IMR-90 (cell line): ENCODE measurements around the gene CD300LF. TPM values are rescaled to one million over a fixed set of nuclear protein-coding genes. Genes with fewer than 3 reads are reported as not detected.

Source experiments
- ATAC-seq: fragments of 200-7000 bp; cut with Tn5 transposase; 2 replicates; pipeline ENCODE4 v1.9.1; 2020; ENCODE audit warnings: low read depth, mild to moderate bottlenecking, moderate library complexity
- BruUV-seq: library from RNA; stranded (reverse); fragments of 400-500 nt; replicated peaks from 2 replicates; lab custom pipeline; 2021; lab: Mats Ljungman, UMichigan
- CTCF ChIA-PET: fragments of 300-600 bp; formaldehyde crosslinking; extraction: SDS; loops from one replicate; lab custom pipeline; 2021; ENCODE audit warnings: antibody characterized with exemption; lab: Yijun Ruan, JAX
- POLR2A ChIA-PET: fragments of 300-600 bp; sonication (Branson Sonifier 250); formaldehyde crosslinking; loops from one replicate; lab custom pipeline; 2022; ENCODE audit warnings: antibody characterized with exemption; ENCODE audit not compliant: unreplicated experiment; lab: Charles Lee
- DNase-seq: peaks from one replicate; pipeline ENCODE4 v3.0.0; 2013
- H2AFZ ChIP-seq: replicated peaks from 2 replicates; pipeline ENCODE3; 2013; ENCODE audit warnings: low read length, mild to moderate bottlenecking; ENCODE audit not compliant: poor library complexity
- H2AK5ac ChIP-seq: 2 replicates; pipeline ENCODE4 v1.6.1; 2013; ENCODE audit warnings: low read depth, low read length, inconsistent platforms
- H2AK9ac ChIP-seq: replicated peaks from 2 replicates; pipeline ENCODE3; 2013; ENCODE audit warnings: mild to moderate bottlenecking, low read depth, low read length, moderate library complexity; ENCODE audit not compliant: poor library complexity
- H2BK120ac ChIP-seq: 2 replicates; pipeline ENCODE4 v1.6.1; 2013; ENCODE audit warnings: low read depth, low read length, inconsistent platforms
- H2BK15ac ChIP-seq: 3 replicates; pipeline ENCODE4 v1.6.1; 2013; ENCODE audit warnings: low read depth, low read length, inconsistent platforms
- H2BK20ac ChIP-seq: 2 replicates; pipeline ENCODE4 v1.6.1; 2013; ENCODE audit warnings: low read depth, mild to moderate bottlenecking, inconsistent platforms, low read length, moderate library complexity
- H2BK5ac ChIP-seq: 2 replicates; pipeline ENCODE4 v1.6.1; 2013; ENCODE audit warnings: mild to moderate bottlenecking, low read depth, low read length, inconsistent platforms; ENCODE audit not compliant: poor library complexity, severe bottlenecking
- H3K14ac ChIP-seq: replicated peaks from 2 replicates; pipeline ENCODE4 v1.6.1; 2013; ENCODE audit warnings: low read depth, low read length, inconsistent platforms
- H3K18ac ChIP-seq: 2 replicates; pipeline ENCODE4 v1.6.1; 2013; ENCODE audit warnings: low read depth, low read length, control low read depth
- H3K23ac ChIP-seq: 2 replicates; pipeline ENCODE4 v1.6.1; 2013; ENCODE audit warnings: low read depth, low read length, inconsistent platforms
- H3K27ac ChIP-seq: 2 replicates; pipeline ENCODE4 v1.5.1; 2013; ENCODE audit warnings: mild to moderate bottlenecking, control low read depth, low read length; ENCODE audit not compliant: insufficient read depth
- H3K27me3 ChIP-seq: 2 replicates; pipeline ENCODE4 v1.6.1; 2013; ENCODE audit warnings: low read length; ENCODE audit not compliant: control insufficient read depth, insufficient read depth
- H3K36me3 ChIP-seq: 2 replicates; pipeline ENCODE4 v1.6.1; 2013; ENCODE audit warnings: low read length, mixed read lengths; ENCODE audit not compliant: control insufficient read depth, insufficient read depth
- H3K4ac ChIP-seq: 2 replicates; pipeline ENCODE4 v1.6.1; 2013; ENCODE audit warnings: low read depth, low read length, inconsistent platforms
- H3K4me1 ChIP-seq: 2 replicates; pipeline ENCODE4 v1.6.1; 2013; ENCODE audit warnings: low read length, mixed read lengths; ENCODE audit not compliant: control insufficient read depth, insufficient read depth
- H3K4me2 ChIP-seq: 2 replicates; pipeline ENCODE4 v1.6.1; 2013; ENCODE audit warnings: low read depth, mild to moderate bottlenecking, control low read depth, low read length, moderate library complexity
- H3K4me3 ChIP-seq: 2 replicates; pipeline ENCODE4 v1.5.1; 2013; ENCODE audit warnings: low read depth, mild to moderate bottlenecking, control low read depth, low read length, moderate library complexity; ENCODE audit not compliant: insufficient read depth
- H3K56ac ChIP-seq: 2 replicates; pipeline ENCODE4 v1.6.1; 2013; ENCODE audit warnings: low read length, inconsistent platforms; ENCODE audit not compliant: insufficient read depth; ENCODE audit errors: extremely low read depth
- H3K79me1 ChIP-seq, 2 experiments: 2 replicates each; pipeline ENCODE4 v1.6.1; 2013; ENCODE audit warnings: low read length in 2 of 2, inconsistent platforms in 1 of 2, low read depth in 1 of 2
- H3K9ac ChIP-seq: 2 replicates; pipeline ENCODE4 v1.6.1; 2013; ENCODE audit warnings: low read depth, low read length, control low read depth
- H3K9me1 ChIP-seq: 2 replicates; pipeline ENCODE4 v1.6.1; 2013; ENCODE audit warnings: low read length, inconsistent platforms; ENCODE audit not compliant: insufficient read depth
- H3K9me3 ChIP-seq: 2 replicates; pipeline ENCODE4 v1.6.1; 2013; ENCODE audit warnings: low read length; ENCODE audit not compliant: control insufficient read depth, insufficient read depth
- H4K20me1 ChIP-seq: 2 replicates; pipeline ENCODE4 v1.6.1; 2013; ENCODE audit warnings: low read length, inconsistent platforms; ENCODE audit not compliant: insufficient read depth
- H4K5ac ChIP-seq: 2 replicates; pipeline ENCODE4 v1.6.1; 2013; ENCODE audit warnings: mild to moderate bottlenecking, low read depth, low read length, control low read depth
- H4K8ac ChIP-seq, 2 experiments: 2 replicates each; pipeline ENCODE4 v1.6.1; 2013; ENCODE audit warnings: low read depth in 2 of 2, low read length in 2 of 2, control low read depth in 1 of 2, inconsistent platforms in 1 of 2
- H4K91ac ChIP-seq: 2 replicates; pipeline ENCODE4 v1.6.1; 2013; ENCODE audit warnings: low read depth, low read length, inconsistent platforms; ENCODE audit not compliant: insufficient read depth
- BHLHE40 ChIP-seq: fragments of 150-350 bp; IDR thresholded peaks from 2 replicates; pipeline ENCODE4 v1.6.1; 2016; ENCODE audit warnings: mild to moderate bottlenecking, low read depth, low read length
- CEBPB ChIP-seq: IDR thresholded peaks from 2 replicates; pipeline ENCODE4 v1.6.1; 2012; ENCODE audit warnings: low read depth, low read length, improper control_type of control experiment
- FOS ChIP-seq: fragments of 150-350 bp; IDR thresholded peaks from 2 replicates; pipeline ENCODE4 v1.6.1; 2016; ENCODE audit warnings: low read depth, low read length
- MAFK ChIP-seq: IDR thresholded peaks from 2 replicates; pipeline ENCODE4 v1.6.1; 2012; ENCODE audit warnings: low read depth, low read length, improper control_type of control experiment
- MXI1 ChIP-seq: IDR thresholded peaks from 2 replicates; pipeline ENCODE4 v1.6.1; 2012; ENCODE audit warnings: low read depth, mild to moderate bottlenecking, low read length, moderate library complexity, borderline replicate concordance
- POLR2A ChIP-seq: IDR thresholded peaks from 2 replicates; pipeline ENCODE4 v1.6.1; 2012; ENCODE audit warnings: mild to moderate bottlenecking, low read depth, low read length
- RAD21 ChIP-seq: IDR thresholded peaks from 2 replicates; pipeline ENCODE4 v1.6.1; 2012; ENCODE audit warnings: low read length, improper control_type of control experiment
- RCOR1 ChIP-seq: IDR thresholded peaks from 2 replicates; pipeline ENCODE4 v1.6.1; 2012; ENCODE audit warnings: mild to moderate bottlenecking, low read length, improper control_type of control experiment; ENCODE audit not compliant: insufficient replicate concordance
- SMC3 ChIP-seq: fragments of 150-350 bp; IDR thresholded peaks from 2 replicates; pipeline ENCODE4 v1.6.1; 2016; ENCODE audit warnings: low read depth, mild to moderate bottlenecking, antibody characterized with exemption, low read length, moderate library complexity
- WGBS, 2 experiments: methylation state at CpG; one replicate each; pipeline versions ENCODE4 v1.1.5 to v1.1.7; 2013; ENCODE audit warnings: missing lambda C conversion rate in 2 of 2; ENCODE audit not compliant: insufficient read length in 1 of 2; ENCODE audit errors: extremely low coverage in 2 of 2; 5-methylcytosine and 5-hydroxymethylcytosine counted together
- dilution Hi-C: fragments of 300-500 bp; cut with HindIII; formaldehyde crosslinking; loops from one replicate; pipeline ENCODE4 v1.14.3; 2018; ENCODE audit warnings: low sequenced_read_pairs; ENCODE audit not compliant: unreplicated experiment
- in situ Hi-C: fragments of 300-500 bp; cut with MboI; formaldehyde crosslinking; loops from 3 replicates; pipeline ENCODE4 v1.14.3; 2019; ENCODE audit warnings: low sequenced_read_pairs, inconsistent platforms, mixed read lengths
- intact Hi-C: fragments of 100-400 bp; cut with micrococcal nuclease; formaldehyde crosslinking; loops from 2 replicates; pipeline ENCODE4 v1.10.0; 2022
- polyA plus RNA-seq, 3 experiments: library from polyadenylated mRNA; depleted of rRNA; stranded (reverse); fragments of >200 nt; gene quantifications; 2 replicates each; pipeline ENCODE4 v1.2.3, GENCODE V29; 2012; ENCODE audit warnings: low replicate concordance in 1 of 3
- total RNA-seq: library from RNA; depleted of rRNA; stranded (reverse); fragments of >200 nt; gene quantifications from 2 replicates; pipeline ENCODE4 v1.2.3, GENCODE V29; 2012
- TF ChIP-seq, protein P1 (sequence below): conservative IDR thresholded peaks from 2 replicates; pipeline ENCODE4 v1.5.1; 2012; ENCODE audit warnings: mild to moderate bottlenecking, low read depth, low read length, improper control_type of control experiment

CD300LF gene
- total and polyA plus RNA-seq, 2 of the 4 experiments (the other 2 are of a cell fraction) = not detected

DNA sequence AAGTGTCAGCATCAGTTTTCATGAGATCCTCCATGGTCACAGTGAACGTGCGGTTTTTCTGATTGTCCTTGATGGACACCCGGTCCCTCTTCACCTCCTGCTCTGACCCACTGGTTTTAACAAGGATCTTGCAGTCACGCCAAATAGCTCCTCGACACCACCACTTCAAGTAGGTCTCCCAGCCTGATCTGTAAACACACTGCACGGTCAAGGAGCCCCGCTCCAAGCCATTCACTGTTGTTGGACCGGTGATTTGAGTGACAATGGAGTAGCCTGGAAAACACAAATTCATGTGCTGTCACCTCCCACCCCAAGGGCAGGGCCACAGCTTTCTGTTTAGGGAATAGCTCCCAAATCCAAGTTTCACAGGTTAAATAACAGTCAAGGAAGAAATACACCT lies 8.2 kb downstream of the CD300LF start:
- BruUV-seq = no TSS peak
- no peak overlapping the region for H2AK9ac ChIP-seq
- no peak overlapping the region for H2BK5ac ChIP-seq
- no peak overlapping the region for H3K4ac ChIP-seq
- no peak for DNase-seq
- in situ Hi-C loops (no loop called here), intact Hi-C loops (no loop called here), dilution Hi-C loops (no loop called here)
- ChIA-PET POLR2A (no interaction called here), CTCF (no interaction called here)
- H3K56ac ChIP-seq = no peak overlapping the region
- no peaks in the 10 kb centered on the region for H3K9me3 ChIP-seq
- H4K20me1 ChIP-seq = no peaks in the 10 kb centered on the region
- H2AFZ ChIP-seq = no peak overlapping the region
- H3K23ac ChIP-seq = no peak overlapping the region
- no peak overlapping the region for H3K14ac ChIP-seq
- H3K9me1 ChIP-seq = no peaks in the 10 kb centered on the region
- H3K4me2 ChIP-seq = no peak overlapping the region
- TF ChIP-seq, protein P1, sequence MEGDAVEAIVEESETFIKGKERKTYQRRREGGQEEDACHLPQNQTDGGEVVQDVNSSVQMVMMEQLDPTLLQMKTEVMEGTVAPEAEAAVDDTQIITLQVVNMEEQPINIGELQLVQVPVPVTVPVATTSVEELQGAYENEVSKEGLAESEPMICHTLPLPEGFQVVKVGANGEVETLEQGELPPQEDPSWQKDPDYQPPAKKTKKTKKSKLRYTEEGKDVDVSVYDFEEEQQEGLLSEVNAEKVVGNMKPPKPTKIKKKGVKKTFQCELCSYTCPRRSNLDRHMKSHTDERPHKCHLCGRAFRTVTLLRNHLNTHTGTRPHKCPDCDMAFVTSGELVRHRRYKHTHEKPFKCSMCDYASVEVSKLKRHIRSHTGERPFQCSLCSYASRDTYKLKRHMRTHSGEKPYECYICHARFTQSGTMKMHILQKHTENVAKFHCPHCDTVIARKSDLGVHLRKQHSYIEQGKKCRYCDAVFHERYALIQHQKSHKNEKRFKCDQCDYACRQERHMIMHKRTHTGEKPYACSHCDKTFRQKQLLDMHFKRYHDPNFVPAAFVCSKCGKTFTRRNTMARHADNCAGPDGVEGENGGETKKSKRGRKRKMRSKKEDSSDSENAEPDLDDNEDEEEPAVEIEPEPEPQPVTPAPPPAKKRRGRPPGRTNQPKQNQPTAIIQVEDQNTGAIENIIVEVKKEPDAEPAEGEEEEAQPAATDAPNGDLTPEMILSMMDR = no peak
- TF ChIP-seq CEBPB (no peak), MAFK (no peak), BHLHE40 (no peak), FOS (no peak), MXI1 (no peak), POLR2A (no peak), RCOR1 (no peak), RAD21 (no peak), SMC3 (no peak)
- no peak overlapping the region for H4K5ac ChIP-seq
- H3K18ac ChIP-seq = no peak overlapping the region
- H2BK15ac ChIP-seq = no peak overlapping the region
- no peak overlapping the region for H2BK20ac ChIP-seq
- H3K36me3 ChIP-seq = no peaks in the 10 kb centered on the region
- no peak overlapping the region for H4K91ac ChIP-seq
- no peak overlapping the region for H3K4me3 ChIP-seq
- H3K4me1 ChIP-seq = no peaks in the 10 kb centered on the region
- no peak overlapping the region for H3K9ac ChIP-seq
- no peak overlapping the region for H3K27ac ChIP-seq
- H3K27me3 ChIP-seq = no peaks in the 10 kb centered on the region
- WGBS, 2 experiments = 67% methylated on average over 3 of the region's 8 CpGs; no CpG with 5 or more reads in 1 of the 2 experiments
- H2BK120ac ChIP-seq = no peak overlapping the region
- no peak for ATAC-seq
- no peak overlapping the region for H4K8ac ChIP-seq
- no peak overlapping the region for H2AK5ac ChIP-seq
- H3K79me1 ChIP-seq = no peaks in the 10 kb centered on the region
